ENCODE measurements around the gene BCL11B. TPM values are rescaled to one million over a fixed set of nuclear protein-coding genes. Genes with fewer than 3 reads are reported as not detected.

BCL11B gene
- total and polyA plus RNA-seq, 2 experiments from 2014 or later, result 0.28 to 3.2 TPM

DNA sequence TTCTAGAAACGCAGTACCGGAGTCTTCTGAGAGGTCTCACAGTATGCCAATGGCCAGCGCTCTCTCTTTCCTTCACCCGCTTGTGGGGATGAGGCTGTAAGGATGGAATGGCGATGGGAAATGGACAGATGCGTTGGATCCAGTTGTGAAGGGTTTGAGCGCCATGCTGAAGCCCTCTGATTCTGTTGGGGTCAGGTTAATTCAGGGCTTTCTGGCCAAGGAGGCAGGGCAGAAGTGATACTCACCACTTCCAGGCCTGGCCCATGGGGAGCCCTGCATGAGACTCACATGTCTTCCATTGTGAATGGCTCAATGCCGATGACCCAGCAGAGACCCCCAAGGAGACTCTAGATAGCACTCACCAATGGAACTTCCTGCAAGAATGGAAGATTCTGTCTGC, 114.3 kb downstream of the BCL11B start:
- no peak overlapping the region for H3K4me3 ChIP-seq
- no peaks in the 10 kb centered on the region for H3K27me3 ChIP-seq
- 96% methylated on average over 8 of the region's 8 CpGs for WGBS (ENCODE audit: low lambda C conversion rate, missing lambda C conversion rate)
- H3K4me2 ChIP-seq, result no peak overlapping the region
- TF ChIP-seq EZH2phosphoT487 (IDR thresholded peaks at IDR 0.05; ENCODE audit: low read depth, severe bottlenecking, unreplicated experiment) (no peak), EZH2 (IDR thresholded peaks at IDR 0.05; ENCODE audit: borderline replicate concordance) (no peak)
- TF ChIP-seq, protein P1, sequence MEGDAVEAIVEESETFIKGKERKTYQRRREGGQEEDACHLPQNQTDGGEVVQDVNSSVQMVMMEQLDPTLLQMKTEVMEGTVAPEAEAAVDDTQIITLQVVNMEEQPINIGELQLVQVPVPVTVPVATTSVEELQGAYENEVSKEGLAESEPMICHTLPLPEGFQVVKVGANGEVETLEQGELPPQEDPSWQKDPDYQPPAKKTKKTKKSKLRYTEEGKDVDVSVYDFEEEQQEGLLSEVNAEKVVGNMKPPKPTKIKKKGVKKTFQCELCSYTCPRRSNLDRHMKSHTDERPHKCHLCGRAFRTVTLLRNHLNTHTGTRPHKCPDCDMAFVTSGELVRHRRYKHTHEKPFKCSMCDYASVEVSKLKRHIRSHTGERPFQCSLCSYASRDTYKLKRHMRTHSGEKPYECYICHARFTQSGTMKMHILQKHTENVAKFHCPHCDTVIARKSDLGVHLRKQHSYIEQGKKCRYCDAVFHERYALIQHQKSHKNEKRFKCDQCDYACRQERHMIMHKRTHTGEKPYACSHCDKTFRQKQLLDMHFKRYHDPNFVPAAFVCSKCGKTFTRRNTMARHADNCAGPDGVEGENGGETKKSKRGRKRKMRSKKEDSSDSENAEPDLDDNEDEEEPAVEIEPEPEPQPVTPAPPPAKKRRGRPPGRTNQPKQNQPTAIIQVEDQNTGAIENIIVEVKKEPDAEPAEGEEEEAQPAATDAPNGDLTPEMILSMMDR (IDR thresholded peaks at IDR 0.05; ENCODE audit: poor library complexity), result no peak
- no peaks in the 10 kb centered on the region for H3K36me3 ChIP-seq (replicated peaks; ENCODE audit: insufficient read depth, low read depth)
- H3K9me3 ChIP-seq (ENCODE audit: low read depth), result no peaks in the 10 kb centered on the region
- no peaks in the 10 kb centered on the region for H3K4me1 ChIP-seq (ENCODE audit: insufficient read depth)
- no peak overlapping the region for H3K27ac ChIP-seq
- H3K9me2 ChIP-seq (replicated peaks; ENCODE audit: insufficient read depth), result no peaks in the 10 kb centered on the region
- H2AFZ ChIP-seq, result no peak overlapping the region
- DNase-seq (ENCODE audit: low spot score), result no peak
- no peaks in the 10 kb centered on the region for H3K79me2 ChIP-seq
- H4K20me1 ChIP-seq (ENCODE audit: insufficient read depth, poor library complexity, severe bottlenecking), result no peaks in the 10 kb centered on the region

DNA sequence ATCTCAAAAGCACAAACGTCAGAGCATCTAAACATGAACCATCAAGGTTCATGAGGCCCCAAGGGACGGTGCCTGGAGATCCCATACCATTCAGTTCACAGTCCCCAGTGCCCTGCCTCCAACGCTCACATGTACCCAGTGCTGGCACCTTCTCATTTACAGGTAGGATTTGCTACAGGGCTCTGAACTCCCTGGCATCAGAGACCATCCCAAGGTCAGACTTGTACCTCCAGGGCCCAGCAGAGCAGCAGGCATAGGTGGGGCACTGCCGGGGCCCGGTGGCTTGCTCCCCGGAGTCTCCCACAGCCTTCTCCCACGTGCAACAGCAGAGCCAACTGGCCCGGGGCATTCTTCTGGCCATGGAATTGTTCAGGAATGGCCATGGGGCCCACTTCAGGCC, 114.8 kb downstream of the BCL11B start:
- H3K36me3 ChIP-seq (replicated peaks; ENCODE audit: insufficient read depth, low read depth), result no peaks in the 10 kb centered on the region
- DNase-seq (ENCODE audit: low spot score), result no peak
- no peaks in the 10 kb centered on the region for H4K20me1 ChIP-seq (ENCODE audit: insufficient read depth, poor library complexity, severe bottlenecking)
- no peaks in the 10 kb centered on the region for H3K79me2 ChIP-seq
- TF ChIP-seq, protein P1 (IDR thresholded peaks at IDR 0.05; ENCODE audit: poor library complexity), result no peak
- no peaks in the 10 kb centered on the region for H3K9me2 ChIP-seq (replicated peaks; ENCODE audit: insufficient read depth)
- H3K27me3 ChIP-seq, result no peaks in the 10 kb centered on the region
- H3K27ac ChIP-seq, result no peak overlapping the region
- H3K4me1 ChIP-seq (ENCODE audit: insufficient read depth), result no peaks in the 10 kb centered on the region
- 92% methylated on average over 8 of the region's 8 CpGs for WGBS (ENCODE audit: low lambda C conversion rate, missing lambda C conversion rate)
- H3K9me3 ChIP-seq (ENCODE audit: low read depth), result no peaks in the 10 kb centered on the region
- H2AFZ ChIP-seq, result no peak overlapping the region
- H3K4me3 ChIP-seq, result no peak overlapping the region
- H3K4me2 ChIP-seq, result no peak overlapping the region

DNA sequence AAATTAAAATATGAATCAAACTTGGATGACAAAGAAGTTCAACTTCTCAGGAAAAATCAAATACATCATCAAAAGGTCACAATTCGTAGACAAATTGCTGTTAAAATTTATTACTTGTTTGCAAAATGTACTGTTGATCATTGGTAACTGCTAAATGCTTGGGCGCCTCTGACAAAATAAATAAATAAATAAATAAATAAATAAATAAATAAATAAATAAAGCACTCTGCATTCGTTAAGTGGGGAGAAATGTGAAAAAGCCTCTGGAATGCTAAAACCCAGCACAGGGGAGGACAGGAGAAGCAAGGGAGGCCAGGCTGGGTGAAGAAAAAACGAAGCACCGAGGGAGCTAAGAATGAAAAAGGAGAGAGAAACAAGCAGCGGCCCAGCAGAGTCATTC, 115.2 kb downstream of the BCL11B start:
- Histone ChIP-seq H3K9me3 (ENCODE audit: low read depth) (no peaks in the 10 kb centered on the region), H3K9me2 (replicated peaks; ENCODE audit: insufficient read depth) (no peaks in the 10 kb centered on the region), H3K27ac (no peak overlapping the region), H3K36me3 (replicated peaks; ENCODE audit: insufficient read depth, low read depth) (no peaks in the 10 kb centered on the region), H3K4me3 (no peak overlapping the region), H3K4me2 (no peak overlapping the region), H4K20me1 (ENCODE audit: insufficient read depth, poor library complexity, severe bottlenecking) (no peaks in the 10 kb centered on the region), H2AFZ (no peak overlapping the region), H3K4me1 (ENCODE audit: insufficient read depth) (no peaks in the 10 kb centered on the region), H3K79me2 (no peaks in the 10 kb centered on the region), H3K27me3 (no peaks in the 10 kb centered on the region)
- TF ChIP-seq EZH2 (IDR thresholded peaks at IDR 0.05; ENCODE audit: borderline replicate concordance) (no peak), EZH2phosphoT487 (IDR thresholded peaks at IDR 0.05; ENCODE audit: low read depth, severe bottlenecking, unreplicated experiment) (no peak)
- TF ChIP-seq, protein P1 (IDR thresholded peaks at IDR 0.05; ENCODE audit: poor library complexity), result no peak
- 91% methylated on average over 6 of the region's 6 CpGs for WGBS (ENCODE audit: low lambda C conversion rate, missing lambda C conversion rate)
- DNase-seq (ENCODE audit: low spot score), result no peak

DNA sequence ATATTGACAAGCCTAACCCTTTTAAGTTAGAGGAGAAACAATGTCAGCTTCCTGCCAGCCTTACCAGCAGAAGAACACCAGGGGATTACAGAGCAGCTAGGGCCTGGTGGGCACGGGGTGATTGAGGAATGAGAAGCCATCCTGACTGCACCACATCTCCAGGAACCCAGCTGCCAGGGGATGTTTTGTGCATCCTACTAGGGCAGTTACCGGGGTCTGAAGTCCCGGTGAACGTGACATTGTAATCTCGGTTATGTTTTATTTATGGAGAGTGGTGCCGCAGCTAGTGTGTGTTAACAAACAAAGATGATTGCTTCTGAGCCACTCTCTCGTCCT, 115.9 kb downstream of the BCL11B start:
- no peaks in the 10 kb centered on the region for H3K4me1 ChIP-seq (ENCODE audit: insufficient read depth)
- H3K4me2 ChIP-seq, result no peak overlapping the region
- no peak overlapping the region for H2AFZ ChIP-seq
- DNase-seq (ENCODE audit: low spot score), result no peak
- WGBS (ENCODE audit: low lambda C conversion rate, missing lambda C conversion rate), result 72% methylated on average over 7 of the region's 7 CpGs
- no peaks in the 10 kb centered on the region for H3K9me2 ChIP-seq (replicated peaks; ENCODE audit: insufficient read depth)
- TF ChIP-seq EZH2phosphoT487 (IDR thresholded peaks at IDR 0.05; ENCODE audit: low read depth, severe bottlenecking, unreplicated experiment) (no peak), EZH2 (IDR thresholded peaks at IDR 0.05; ENCODE audit: borderline replicate concordance) (no peak)
- TF ChIP-seq, protein P1 (IDR thresholded peaks at IDR 0.05; ENCODE audit: poor library complexity), result no peak
- no peaks in the 10 kb centered on the region for H3K79me2 ChIP-seq
- no peaks in the 10 kb centered on the region for H3K27me3 ChIP-seq
- H3K4me3 ChIP-seq, result no peak overlapping the region
- H3K36me3 ChIP-seq (replicated peaks; ENCODE audit: insufficient read depth, low read depth), result no peaks in the 10 kb centered on the region
- no peak overlapping the region for H3K27ac ChIP-seq
- H4K20me1 ChIP-seq (ENCODE audit: insufficient read depth, poor library complexity, severe bottlenecking), result no peaks in the 10 kb centered on the region
- no peaks in the 10 kb centered on the region for H3K9me3 ChIP-seq (ENCODE audit: low read depth)
